HTR-8/SVneo (cell line): Measurements from ENCODE around the gene ZFAND5.

Experiments
- DNase-seq: peaks from one replicate; pipeline ENCODE4 v3.0.0; 2011; ENCODE audit warnings: low spot score, mixed read lengths; ENCODE audit not compliant: insufficient read length
- FAIRE-seq: peaks from 2 replicates; lab custom pipeline; 2011; peaks lifted over from hg19 to GRCh38; lab: Jason Lieb, UNC

Gene ZFAND5

DNA sequence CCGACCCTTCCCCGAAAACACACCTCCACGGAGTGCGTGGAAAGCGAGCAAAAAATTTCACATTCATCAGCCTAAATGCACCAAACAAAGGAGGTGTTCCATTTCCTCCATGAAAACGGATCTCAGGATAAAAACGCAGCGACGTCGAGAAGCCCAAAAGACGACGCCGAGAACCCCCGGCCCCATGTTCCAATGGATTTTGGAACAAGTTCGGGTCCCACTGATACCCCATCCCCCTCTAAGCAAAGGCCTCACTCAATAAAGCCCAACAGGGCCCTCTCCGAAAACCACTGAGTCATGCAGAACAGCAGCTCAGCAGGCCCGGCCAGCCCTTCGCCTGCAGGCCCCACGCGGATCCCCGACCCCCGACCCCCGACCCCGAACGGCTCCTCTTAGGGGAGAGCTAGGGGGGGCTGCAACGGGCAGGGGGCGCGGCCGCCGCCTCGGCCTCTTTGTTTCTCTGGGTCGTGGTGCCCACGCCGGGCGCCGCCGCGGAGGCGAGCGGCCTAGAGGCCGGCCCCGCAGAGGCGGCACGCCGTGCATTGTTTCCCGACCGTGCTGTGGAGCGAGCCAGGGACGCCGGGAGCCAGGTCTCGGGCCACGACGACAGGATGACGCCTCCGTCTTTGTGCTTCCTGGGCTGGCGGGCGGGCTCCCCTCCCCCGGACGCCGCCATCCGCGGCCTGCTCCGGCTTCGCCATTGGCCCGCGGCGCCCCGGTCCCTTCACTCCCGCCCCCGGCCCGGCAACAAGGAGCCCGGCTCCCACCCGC, 915 bp downstream of the ZFAND5 start:
- no peak for FAIRE-seq

DNA sequence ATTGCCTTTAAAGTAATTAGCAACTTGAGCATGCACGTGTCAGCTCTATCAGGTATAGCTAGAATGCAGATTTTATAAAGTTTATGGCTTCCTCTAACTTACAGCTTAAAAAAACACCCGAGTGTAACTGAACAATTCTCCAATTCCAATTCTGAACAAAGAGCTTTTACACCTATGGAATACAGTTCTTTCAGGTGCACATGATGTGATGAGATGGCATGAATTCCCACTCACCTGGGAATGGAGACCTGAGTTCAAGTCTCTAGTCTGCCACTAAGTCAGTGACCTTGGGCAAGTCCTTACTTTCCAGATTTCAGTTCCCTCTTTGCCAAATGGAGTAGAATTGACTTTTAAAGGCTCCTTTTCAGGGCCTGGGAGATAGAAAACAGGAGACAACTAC, 1.8 kb downstream of the ZFAND5 start:
- DNase-seq (no peak), FAIRE-seq (no peak)

More for the DNA sequence above, 915 bp downstream of the ZFAND5 start:
- no peak for DNase-seq

GRCh38 chr9:72362680-72363139, 2.3 kb downstream of the ZFAND5 start:
- FAIRE-seq (no peak), DNase-seq (no peak)

GRCh38 chr9:72362118-72362531, 2.9 kb downstream of the ZFAND5 start:
- DNase-seq (no peak), FAIRE-seq (no peak)

DNA sequence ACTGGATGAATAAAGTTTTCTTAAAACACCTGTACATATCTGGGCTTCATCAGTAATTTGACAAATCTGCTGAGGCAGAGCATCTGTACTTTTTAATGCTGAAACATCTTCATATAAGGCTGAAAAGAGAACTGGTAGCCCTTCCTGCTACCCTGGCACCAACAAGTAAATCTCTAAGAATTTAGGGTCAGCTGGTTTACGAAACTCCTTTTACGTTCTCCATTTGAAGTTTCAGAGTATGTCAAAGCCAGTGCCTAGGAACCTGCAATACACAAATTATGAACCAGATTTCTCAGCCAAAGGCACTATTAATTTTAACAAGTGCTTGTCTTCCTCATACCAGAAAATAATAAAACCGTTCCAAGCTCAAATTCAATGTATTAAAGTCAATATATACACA, 3.8 kb downstream of the ZFAND5 start:
- DNase-seq (no peak), FAIRE-seq (no peak)

- DNase-seq (no peak), FAIRE-seq (peak; percentile 44)
Measured at GRCh38 chr9:72360324-72360723, 4.7 kb downstream of the ZFAND5 start.

GRCh38 chr9:72356041-72356582, 8.9 kb downstream of the ZFAND5 start:
- DNase-seq: no peak
- FAIRE-seq: no peak

GRCh38 chr9:72355153-72355552, 9.9 kb downstream of the ZFAND5 start:
- no peak for DNase-seq
- no peak for FAIRE-seq

- FAIRE-seq (no peak), DNase-seq (no peak)
Measured at GRCh38 chr9:72354704-72355103, 10.3 kb downstream of the ZFAND5 start.

GRCh38 chr9:72353455-72354116, 11.4 kb downstream of the ZFAND5 start:
- FAIRE-seq (no peak), DNase-seq (no peak)

GRCh38 chr9:72352911-72353388, 12.1 kb downstream of the ZFAND5 start:
- no peak for DNase-seq
- no peak for FAIRE-seq

GRCh38 chr9:72351538-72352453, 13.2 kb downstream of the ZFAND5 start:
- no peak for FAIRE-seq
- DNase-seq: no peak

GRCh38 chr9:72349911-72350310, 15.1 kb downstream of the ZFAND5 start:
- FAIRE-seq (no peak), DNase-seq (no peak)

DNA sequence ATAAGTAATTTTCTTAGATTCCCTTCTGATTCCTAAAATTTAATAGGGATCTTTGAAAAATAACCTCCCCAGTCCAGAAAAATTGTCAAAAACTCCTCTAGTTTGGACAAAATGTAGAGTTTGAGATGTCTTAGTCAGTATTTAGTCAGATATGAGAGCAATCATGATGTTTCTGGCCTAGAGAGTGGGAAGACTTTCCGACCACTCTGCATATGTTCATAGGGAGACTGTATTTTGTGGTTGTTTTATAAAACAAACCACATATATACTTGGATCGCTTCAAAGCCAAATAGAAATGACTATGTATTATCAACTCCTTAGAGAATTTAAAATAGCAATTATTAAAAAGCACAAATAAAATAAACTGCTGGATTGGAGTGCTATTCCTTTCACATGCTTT, 15.8 kb downstream of the ZFAND5 start:
- DNase-seq (no peak), FAIRE-seq (no peak)

- DNase-seq (no peak), FAIRE-seq (no peak)
Measured at GRCh38 chr9:72346333-72346732, 18.7 kb downstream of the ZFAND5 start.

DNA sequence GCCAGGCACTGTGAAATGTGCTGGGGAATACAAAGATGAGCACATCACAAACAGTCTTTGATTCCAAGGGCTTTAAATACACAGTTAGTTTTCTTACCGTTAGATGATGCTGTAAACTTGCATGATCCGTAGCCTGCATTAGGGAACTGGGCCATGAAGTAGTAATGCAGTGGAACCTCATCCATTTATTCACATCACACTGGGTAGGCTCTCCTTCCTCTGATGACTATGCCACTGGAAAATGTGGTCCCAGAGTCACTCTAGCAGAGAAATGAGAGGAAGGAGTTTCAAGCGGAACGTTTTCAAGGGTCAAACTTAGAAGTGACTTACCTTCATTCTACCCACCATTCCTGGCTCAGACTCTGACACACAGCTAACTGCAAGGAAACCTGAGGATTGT, 26.4 kb downstream of the ZFAND5 start:
- DNase-seq: no peak
- FAIRE-seq: no peak

- DNase-seq (no peak), FAIRE-seq (no peak)
Measured at GRCh38 chr9:72337286-72337685, 27.7 kb downstream of the ZFAND5 start.

DNA sequence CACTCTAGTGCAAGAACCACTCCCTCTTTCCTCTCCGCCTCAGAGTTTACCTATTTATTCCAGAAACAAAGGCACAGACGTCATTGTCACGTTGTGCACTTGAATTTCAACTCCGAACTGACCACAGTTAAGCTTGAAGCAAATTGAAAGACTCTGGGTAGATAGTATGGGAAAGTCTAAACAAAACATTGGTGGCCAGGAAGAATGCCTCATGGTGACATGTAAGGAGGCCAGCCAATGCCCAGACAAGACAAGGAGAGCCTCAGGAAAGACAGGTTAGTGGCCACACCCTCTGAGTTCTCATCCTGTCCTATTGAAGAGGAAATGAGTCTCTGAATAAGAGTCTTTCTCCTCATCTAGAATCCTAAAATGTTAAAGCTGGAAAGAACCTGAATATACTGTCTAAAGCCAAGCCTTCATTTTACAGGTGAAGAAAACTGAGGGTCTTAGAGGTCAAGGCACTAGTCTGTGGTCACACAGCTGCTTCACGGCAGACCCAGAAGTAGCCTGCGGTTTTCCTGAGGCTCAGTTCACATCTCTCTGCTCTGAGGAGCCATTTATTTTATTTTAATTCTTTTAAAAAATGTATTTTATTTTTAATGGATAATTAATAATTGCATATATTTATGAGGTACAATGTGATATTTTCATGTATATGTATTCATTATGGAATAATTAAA, 30.2 kb downstream of the ZFAND5 start:
- no peak for FAIRE-seq
- DNase-seq: no peak

DNA sequence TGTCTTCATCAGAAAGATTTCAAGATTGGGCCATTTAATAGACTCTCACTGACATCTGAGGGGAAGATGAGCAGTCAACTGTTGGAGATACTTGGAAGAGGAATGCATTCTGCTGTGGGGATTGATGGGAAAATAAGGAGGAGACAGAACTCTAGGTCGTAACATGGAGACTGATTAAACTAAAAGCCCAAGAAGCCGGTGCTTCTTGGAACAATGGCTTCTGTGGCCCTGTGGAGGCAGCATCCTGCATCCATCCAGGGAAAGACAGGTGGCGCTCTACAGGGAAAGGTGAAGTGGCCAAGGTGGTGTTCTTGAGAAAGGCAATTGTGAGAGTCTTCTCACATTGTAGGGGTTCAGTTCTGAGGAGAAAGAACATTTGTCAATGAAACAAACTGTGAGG, 31.3 kb downstream of the ZFAND5 start:
- DNase-seq (no peak), FAIRE-seq (no peak)

DNA sequence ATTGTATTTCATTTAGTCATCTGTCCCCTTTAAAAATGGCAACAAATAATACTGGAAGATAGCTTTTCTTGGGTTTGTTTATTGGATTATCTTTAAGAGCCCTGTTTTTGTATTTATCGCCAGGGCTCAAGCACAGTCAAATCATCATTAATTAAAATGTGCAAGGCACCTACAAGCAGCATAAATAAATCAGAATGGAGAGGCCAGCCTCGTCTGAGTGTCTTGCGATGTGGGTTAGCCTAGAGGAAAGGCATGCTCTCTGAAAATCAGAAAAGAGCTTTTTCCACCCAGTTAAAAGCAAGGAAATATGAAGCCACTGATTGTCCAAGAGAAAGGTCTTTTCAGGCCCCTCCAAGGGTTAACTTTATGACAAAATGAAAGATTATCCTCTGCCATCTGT, 31.8 kb downstream of the ZFAND5 start:
- FAIRE-seq (no peak), DNase-seq (no peak)
